MCF 10A (cell line): ENCODE results near the gene CNTNAP4. TPM values are rescaled to one million over a fixed set of nuclear protein-coding genes. Genes with fewer than 3 reads are reported as not detected.

ENCODE experiments used
- BruUV-seq: library from RNA; stranded (reverse); fragments of 400-500 nt; replicated peaks from 2 replicates; lab custom pipeline; 2021; lab: Mats Ljungman, UMichigan
- CTCF ChIA-PET: fragments of 300-600 bp; sonication (Branson Sonifier 250); formaldehyde crosslinking; extraction: SDS; loops from one replicate; lab custom pipeline; 2021; ENCODE audit warnings: antibody characterized with exemption, inconsistent platforms; lab: Yijun Ruan, JAX
- POLR2A ChIA-PET: fragments of 300-600, 350-650 bp; sonication (Branson Sonifier 250); formaldehyde crosslinking; extraction: SDS; loops from one replicate; lab custom pipeline; 2020; ENCODE audit warnings: antibody characterized with exemption, inconsistent platforms; lab: Yijun Ruan, JAX
- DNase-seq: peaks from one replicate; pipeline ENCODE4 v3.0.0-alpha.2; 2018; ENCODE audit not compliant: unreplicated experiment
- H3K27ac Mint-ChIP-seq: one replicate; pipeline ENCODE4 v1.8.0; 2022; ENCODE audit warnings: mild to moderate bottlenecking, low read depth, mixed read lengths; ENCODE audit not compliant: unreplicated experiment
- H3K27me3 Mint-ChIP-seq: one replicate; pipeline ENCODE4 v1.8.0; 2022; ENCODE audit warnings: mixed read lengths; ENCODE audit not compliant: insufficient read depth, unreplicated experiment
- H3K36me3 Mint-ChIP-seq: one replicate; pipeline ENCODE4 v1.8.0; 2022; ENCODE audit warnings: mild to moderate bottlenecking, moderate library complexity, mixed read lengths; ENCODE audit not compliant: insufficient read depth, unreplicated experiment
- H3K4me1 Mint-ChIP-seq: one replicate; pipeline ENCODE4 v1.8.0; 2022; ENCODE audit warnings: mixed read lengths; ENCODE audit not compliant: insufficient read depth, unreplicated experiment
- H3K4me3 Mint-ChIP-seq: one replicate; pipeline ENCODE4 v1.8.0; 2022; ENCODE audit warnings: mild to moderate bottlenecking, moderate library complexity, mixed read lengths; ENCODE audit not compliant: unreplicated experiment
- H3K9me3 Mint-ChIP-seq: one replicate; pipeline ENCODE4 v1.8.0; 2022; ENCODE audit warnings: mixed read lengths; ENCODE audit not compliant: unreplicated experiment
- CTCF ChIP-seq: fragments of 200-600 bp; IDR thresholded peaks from one replicate; pipeline ENCODE4 v1.8.0; 2022; ENCODE audit warnings: antibody characterized with exemption, mild to moderate bottlenecking; ENCODE audit not compliant: unreplicated experiment
- intact Hi-C: fragments of 100-400 bp; cut with micrococcal nuclease; formaldehyde crosslinking; loops from 2 replicates; pipeline ENCODE4 v1.14.1; 2022
- total RNA-seq: library from RNA; stranded (reverse); gene quantifications from 2 replicates; pipeline ENCODE4 v1.2.3, GENCODE V29; 2022

Gene CNTNAP4
- total RNA-seq, 1 experiment from 2014 or later: not detected

GRCh38 chr16:76343769-76344168, 66.6 kb downstream of the CNTNAP4 start:
- Mint-ChIP-seq H3K36me3 (no peaks in the 10 kb centered on the region), H3K27me3 (no peaks in the 10 kb centered on the region), H3K27ac (no peak overlapping the region), H3K4me1 (peaks cover 7% of the 10 kb centered on the region), H3K9me3 (no peaks in the 10 kb centered on the region), H3K4me3 (no peak overlapping the region)
- BruUV-seq: no TSS peak
- POLR2A ChIA-PET: no interaction called here
- no peak for TF ChIP-seq CTCF
- intact Hi-C loops: no loop called here
- no peak for DNase-seq
- CTCF ChIA-PET: no interaction called here

GRCh38 chr16:76345163-76345661, 68.0 kb downstream of the CNTNAP4 start:
- ChIA-PET POLR2A (no interaction called here), CTCF (no interaction called here)
- no peak for TF ChIP-seq CTCF
- intact Hi-C loops: no loop called here
- BruUV-seq: no TSS peak
- no peaks in the 10 kb centered on the region for H3K36me3 Mint-ChIP-seq
- H3K9me3 Mint-ChIP-seq: no peaks in the 10 kb centered on the region
- H3K27ac Mint-ChIP-seq: peak overlapping the region; percentile 69
- H3K4me1 Mint-ChIP-seq: peaks cover 7% of the 10 kb centered on the region
- H3K4me3 Mint-ChIP-seq: no peak overlapping the region
- H3K27me3 Mint-ChIP-seq: no peaks in the 10 kb centered on the region
- DNase-seq: peak; percentile 75

DNA sequence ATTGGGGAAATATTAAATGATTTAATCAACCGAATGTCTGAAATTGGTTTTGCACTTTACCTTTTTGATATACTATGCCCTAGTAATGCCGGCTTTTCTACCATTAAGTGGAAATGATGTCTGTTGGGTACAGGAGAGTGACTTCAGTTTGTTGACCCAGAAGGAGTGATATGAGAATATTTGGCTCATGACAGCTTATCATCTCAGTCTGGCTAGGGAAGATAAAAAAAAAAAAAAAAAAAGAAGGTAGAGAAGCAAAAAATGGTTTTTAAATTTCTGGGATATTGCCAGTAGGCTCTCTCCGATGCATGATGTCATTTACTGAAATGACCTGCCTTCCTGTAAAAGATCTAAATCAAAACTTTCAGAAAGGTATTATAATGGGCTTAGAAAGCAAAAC, 69.0 kb downstream of the CNTNAP4 start:
- ChIA-PET CTCF (interaction anchor here (0.8 kb wide), 1 partner anchor 13 kb away, joined by 3 read pairs; no protein-coding TSS in a partner anchor), POLR2A (no interaction called here)
- Mint-ChIP-seq H3K27me3 (no peaks in the 10 kb centered on the region), H3K4me3 (no peak overlapping the region), H3K27ac (no peak overlapping the region), H3K36me3 (no peaks in the 10 kb centered on the region), H3K9me3 (no peaks in the 10 kb centered on the region), H3K4me1 (peaks cover 7% of the 10 kb centered on the region)
- intact Hi-C loops: no loop called here
- no TSS peak for BruUV-seq
- DNase-seq: no peak
- TF ChIP-seq CTCF: no peak

- no peaks in the 10 kb centered on the region for H3K27me3 Mint-ChIP-seq
- ChIA-PET POLR2A (no interaction called here), CTCF (interaction anchor here (0.9 kb wide), 1 partner anchor 78 kb away, joined by 4 read pairs; no protein-coding TSS in a partner anchor)
- no peaks in the 10 kb centered on the region for H3K36me3 Mint-ChIP-seq
- no peaks in the 10 kb centered on the region for H3K9me3 Mint-ChIP-seq
- no peak overlapping the region for H3K27ac Mint-ChIP-seq
- intact Hi-C loops: no loop called here
- DNase-seq: no peak
- no peak overlapping the region for H3K4me3 Mint-ChIP-seq
- no peak for TF ChIP-seq CTCF
- no TSS peak for BruUV-seq
- H3K4me1 Mint-ChIP-seq: no peaks in the 10 kb centered on the region
Measured at GRCh38 chr16:76351441-76351840, 74.2 kb downstream of the CNTNAP4 start.
